HEK293T (cell line): Measurements from ENCODE around the gene USP9Y.

Experiments
- ARNT ChIP-seq: fragments of 450-650 bp; IDR thresholded peaks from 2 replicates; pipeline ENCODE4 v1.6.1; 2017; ENCODE audit warnings: mild to moderate bottlenecking
- BHLHE40 ChIP-seq: fragments of 450-650 bp; IDR thresholded peaks from 2 replicates; pipeline ENCODE4 v1.6.1; 2016; ENCODE audit warnings: mild to moderate bottlenecking, moderate library complexity, borderline replicate concordance
- ELF4 ChIP-seq: fragments of 450-650 bp; IDR thresholded peaks from 2 replicates; pipeline ENCODE4 v1.6.1; 2017; ENCODE audit warnings: antibody characterized with exemption
- FOXA1 ChIP-seq: fragments of 450-650 bp; IDR thresholded peaks from 2 replicates; pipeline ENCODE4 v1.6.1; 2016; ENCODE audit warnings: mild to moderate bottlenecking
- FOXK2 ChIP-seq: fragments of 450-650 bp; IDR thresholded peaks from 2 replicates; pipeline ENCODE4 v1.6.1; 2016; ENCODE audit warnings: mild to moderate bottlenecking
- FOXM1 ChIP-seq: fragments of 450-650 bp; IDR thresholded peaks from 2 replicates; pipeline ENCODE4 v1.6.1; 2017; ENCODE audit warnings: mild to moderate bottlenecking, borderline replicate concordance
- HDGF ChIP-seq: fragments of 450-650 bp; IDR thresholded peaks from 2 replicates; pipeline ENCODE4 v1.6.1; 2017; ENCODE audit warnings: antibody characterized with exemption, borderline replicate concordance
- LEF1 ChIP-seq: fragments of 450-650 bp; IDR thresholded peaks from 2 replicates; pipeline ENCODE4 v1.6.1; 2017; ENCODE audit warnings: mild to moderate bottlenecking, borderline replicate concordance
- NFRKB ChIP-seq: fragments of 450-650 bp; IDR thresholded peaks from 2 replicates; pipeline ENCODE4 v1.6.1; 2016; ENCODE audit warnings: mild to moderate bottlenecking, moderate library complexity
- PKNOX1 ChIP-seq: fragments of 450-650 bp; IDR thresholded peaks from 2 replicates; pipeline ENCODE4 v1.6.1; 2016
- SP1 ChIP-seq: fragments of 450-650 bp; IDR thresholded peaks from 2 replicates; pipeline ENCODE4 v1.6.1; 2017
- SUZ12 ChIP-seq: fragments of 450-650 bp; IDR thresholded peaks from 2 replicates; pipeline ENCODE4 v1.6.1; 2016; ENCODE audit warnings: mild to moderate bottlenecking
- TARDBP ChIP-seq: fragments of 450-650 bp; IDR thresholded peaks from 2 replicates; pipeline ENCODE4 v1.6.1; 2016
- ZNF384 ChIP-seq: fragments of 450-650 bp; IDR thresholded peaks from 2 replicates; pipeline ENCODE4 v1.6.1; 2016

GRCh38 chrY:12841368-12841767 lies 140.3 kb downstream of the USP9Y start:
- no peak for TF ChIP-seq SP1
- no peak for TF ChIP-seq ZNF384
- no peak for TF ChIP-seq ARNT
- no peak for TF ChIP-seq FOXA1
- TF ChIP-seq PKNOX1 = no peak
- no peak for TF ChIP-seq NFRKB
- no peak for TF ChIP-seq TARDBP
- no peak for TF ChIP-seq SUZ12
- no peak for TF ChIP-seq ELF4
- no peak for TF ChIP-seq FOXM1
- TF ChIP-seq FOXK2 = no peak
- no peak for TF ChIP-seq LEF1
- TF ChIP-seq BHLHE40 = no peak
- TF ChIP-seq HDGF = no peak
